ENCODE measurements around the gene OR56B1. TPM values are rescaled to one million over a fixed set of nuclear protein-coding genes. Genes with fewer than 3 reads are reported as not detected.
A peak's percentile ranks its signal among the peaks of the same experiment; 100 is the strongest.
"Not testable (repeated sequence)": the region's sequence is repeated elsewhere in the genome, so short reads cannot be mapped to it uniquely, and the experiment has no call there.

OR56B1 gene, protein sequence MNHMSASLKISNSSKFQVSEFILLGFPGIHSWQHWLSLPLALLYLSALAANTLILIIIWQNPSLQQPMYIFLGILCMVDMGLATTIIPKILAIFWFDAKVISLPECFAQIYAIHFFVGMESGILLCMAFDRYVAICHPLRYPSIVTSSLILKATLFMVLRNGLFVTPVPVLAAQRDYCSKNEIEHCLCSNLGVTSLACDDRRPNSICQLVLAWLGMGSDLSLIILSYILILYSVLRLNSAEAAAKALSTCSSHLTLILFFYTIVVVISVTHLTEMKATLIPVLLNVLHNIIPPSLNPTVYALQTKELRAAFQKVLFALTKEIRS
- total RNA-seq (2014; rRNA removed; shearing (Covaris generic)) = not detected in 2 replicates

DNA sequence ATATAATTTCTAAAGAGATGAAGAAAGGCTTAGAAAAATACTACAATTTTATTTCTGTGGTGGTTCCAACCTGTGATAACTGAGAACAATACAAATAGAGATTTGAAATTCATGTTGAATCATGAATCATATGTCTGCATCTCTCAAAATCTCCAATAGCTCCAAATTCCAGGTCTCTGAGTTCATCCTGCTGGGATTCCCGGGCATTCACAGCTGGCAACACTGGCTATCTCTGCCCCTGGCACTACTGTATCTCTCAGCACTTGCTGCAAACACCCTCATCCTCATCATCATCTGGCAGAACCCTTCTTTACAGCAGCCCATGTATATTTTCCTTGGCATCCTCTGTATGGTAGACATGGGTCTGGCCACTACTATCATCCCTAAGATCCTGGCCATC is at the start of gene OR56B1:
Gene OR56B1 (plus strand): TSS at position 53 of the 400 bp plus-strand sequence. CDS start 69 bp downstream, at position 122.
- DNase-seq (ENCODE audit: low read depth) = peak; percentile 13

DNA sequence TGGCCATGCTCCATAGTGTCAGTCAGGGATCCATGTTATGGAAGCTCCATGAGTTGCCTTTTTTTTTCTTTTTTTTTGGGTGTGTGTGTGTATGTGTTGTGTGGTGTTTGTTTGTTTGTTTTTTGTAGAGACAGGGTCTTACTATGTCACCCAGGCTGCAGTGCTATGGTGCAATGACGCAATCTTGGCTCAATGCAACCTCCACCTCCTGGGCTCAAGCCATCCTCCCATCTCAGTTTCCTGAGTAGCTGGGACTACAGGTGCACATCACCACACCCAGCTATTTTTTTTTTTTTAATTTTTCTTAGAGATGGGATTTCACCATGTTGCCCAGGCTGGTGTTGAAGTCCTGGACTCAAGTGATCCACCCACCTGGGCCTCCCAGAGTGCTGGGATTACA is 47.8 kb upstream of the OR56B1 start:
- DNase-seq (ENCODE audit: low read depth) = no peak

DNA sequence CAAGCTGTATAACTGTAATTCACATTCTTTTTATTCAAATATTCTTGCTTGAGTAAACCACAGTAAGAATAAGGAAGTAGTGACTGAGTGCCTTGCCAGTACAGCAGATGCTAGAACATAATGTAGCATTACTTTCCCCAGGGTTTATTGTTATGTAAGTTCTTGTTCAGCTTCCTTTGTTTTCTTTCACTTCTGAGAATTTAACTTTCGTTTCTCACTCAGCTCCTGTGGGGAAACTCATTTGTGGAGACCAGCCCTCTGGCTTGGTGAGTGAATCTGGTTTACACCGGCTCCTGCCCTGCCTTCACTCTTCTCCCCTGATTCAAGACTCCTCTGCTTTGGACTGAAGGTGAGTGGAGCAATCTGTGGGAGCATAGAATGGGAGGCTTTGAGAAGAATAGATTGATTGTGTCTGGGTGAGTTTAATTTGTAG is 46.7 kb upstream of the OR56B1 start, which contains the start of gene TRIM22:
Gene TRIM22 (plus strand): TSS at position 240 of the 433 bp plus-strand sequence. CDS start 6,443 bp downstream, outside the sequence.
- peak; percentile 40 for DNase-seq (ENCODE audit: low read depth)

DNA sequence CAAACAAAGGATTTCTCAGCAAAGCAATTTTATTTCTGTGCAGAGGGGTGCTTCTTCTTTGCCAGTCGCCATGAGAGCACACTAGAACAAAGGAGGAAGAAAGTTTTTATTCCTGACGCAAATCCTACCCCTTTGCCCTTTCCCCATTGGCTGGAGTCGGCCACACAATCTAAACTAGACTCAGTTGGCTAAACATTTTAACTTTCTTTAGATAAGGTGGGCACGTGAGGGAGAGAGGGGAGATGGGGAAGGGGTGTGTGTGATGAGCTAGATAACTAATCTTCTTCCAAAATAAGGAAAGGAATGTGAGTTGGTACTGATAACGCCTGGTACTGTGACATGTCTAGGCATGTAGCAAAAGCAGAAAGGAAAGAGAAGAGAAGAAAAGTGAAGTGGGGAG is 46.0 kb upstream of the OR56B1 start:
- DNase-seq (ENCODE audit: low read depth) = no peak

DNA sequence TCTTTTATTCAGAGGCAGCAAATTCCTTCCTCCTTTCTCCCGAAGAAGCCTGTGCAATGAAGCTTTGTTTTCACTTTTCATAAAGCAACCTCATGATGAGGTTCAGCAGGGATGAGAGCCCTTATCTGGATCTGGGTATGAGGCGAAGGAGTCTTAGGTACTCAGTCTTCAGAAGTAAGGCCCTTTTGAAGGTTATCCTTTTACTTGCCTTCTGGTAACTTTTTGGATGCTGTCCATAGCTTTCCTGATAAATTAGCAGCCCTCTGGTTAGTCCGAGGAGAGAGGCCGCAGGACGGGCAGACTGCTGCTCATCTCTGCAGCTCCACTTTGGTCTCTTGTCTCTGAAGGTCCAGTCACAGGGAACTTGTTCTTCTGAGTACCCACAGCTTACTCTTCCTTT is 45.5 kb upstream of the OR56B1 start:
- DNase-seq (ENCODE audit: low read depth) = no peak

DNA sequence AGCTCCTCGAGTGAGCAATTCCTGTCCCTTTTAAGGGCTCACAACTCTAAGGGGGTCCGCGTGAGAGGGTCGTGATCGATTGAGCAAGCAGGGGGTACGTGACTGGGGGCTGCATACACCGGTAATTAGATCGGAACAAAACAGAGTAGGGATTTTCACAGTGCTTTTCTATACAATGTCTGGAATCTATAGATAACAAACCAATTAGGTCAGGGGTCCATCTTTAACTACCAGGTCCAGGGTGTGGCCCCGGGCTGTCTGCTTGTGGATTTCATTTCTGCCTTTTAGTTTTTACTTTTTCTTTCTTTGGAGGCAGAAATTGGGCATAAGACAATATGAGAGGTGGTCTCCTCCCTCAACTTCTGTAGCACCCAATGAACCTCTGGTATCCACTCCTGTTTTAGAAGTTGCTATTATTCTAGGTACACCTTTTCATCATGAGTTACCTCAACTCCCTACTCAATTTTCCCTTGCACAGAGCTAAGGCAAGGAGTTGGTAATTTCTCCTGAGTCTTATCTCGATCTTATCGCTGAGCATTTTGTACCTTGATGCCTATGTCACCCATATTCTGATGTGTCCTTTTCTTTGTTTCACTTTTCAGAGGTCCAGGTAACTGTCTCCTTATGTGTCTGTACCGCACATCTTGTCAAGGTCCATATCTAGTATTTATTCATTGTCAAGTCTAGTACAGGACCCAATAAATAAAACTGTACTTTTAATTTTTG is 44.8 kb upstream of the OR56B1 start:
- not testable (repeated sequence) for DNase-seq (ENCODE audit: low read depth)

DNA sequence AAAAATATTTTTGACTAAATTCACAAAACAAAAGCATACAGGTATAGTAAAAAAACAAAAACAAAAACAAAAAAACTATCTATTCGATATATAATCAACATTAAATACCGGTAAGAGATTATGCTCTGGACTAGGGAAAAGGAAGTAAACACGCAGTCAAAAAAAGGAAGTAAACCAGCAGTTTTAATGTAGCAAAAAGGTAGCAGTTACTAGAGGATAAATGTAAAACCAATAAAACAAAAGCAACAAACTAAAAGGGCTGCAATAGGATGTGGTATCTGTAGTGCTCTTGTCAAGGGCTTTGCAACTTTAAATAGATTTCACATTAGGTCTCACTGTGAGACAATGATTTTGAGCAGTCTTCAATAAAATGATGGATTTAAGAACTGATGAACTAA is 44.3 kb upstream of the OR56B1 start:
- no peak for DNase-seq (ENCODE audit: low read depth)

DNA sequence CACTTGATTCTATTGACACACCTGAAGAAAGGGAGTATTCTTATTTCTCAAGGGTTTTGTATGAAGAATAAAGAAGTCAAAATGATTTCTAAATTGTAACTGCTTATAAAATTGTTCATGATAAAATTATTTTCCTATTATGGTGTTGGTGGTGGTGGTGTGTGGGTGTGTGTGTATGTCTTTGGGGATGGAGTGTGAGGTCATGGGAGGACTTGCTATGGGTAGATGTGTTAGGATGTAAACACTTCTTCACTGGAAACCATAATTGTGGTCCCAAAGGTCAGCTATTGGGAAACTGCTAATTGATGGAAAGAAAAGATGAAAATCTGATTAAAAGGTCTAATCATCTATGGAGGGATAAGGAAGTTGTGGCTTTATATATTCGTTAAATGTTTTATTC is 41.6 kb upstream of the OR56B1 start:
- no peak for DNase-seq (ENCODE audit: low read depth)

DNA sequence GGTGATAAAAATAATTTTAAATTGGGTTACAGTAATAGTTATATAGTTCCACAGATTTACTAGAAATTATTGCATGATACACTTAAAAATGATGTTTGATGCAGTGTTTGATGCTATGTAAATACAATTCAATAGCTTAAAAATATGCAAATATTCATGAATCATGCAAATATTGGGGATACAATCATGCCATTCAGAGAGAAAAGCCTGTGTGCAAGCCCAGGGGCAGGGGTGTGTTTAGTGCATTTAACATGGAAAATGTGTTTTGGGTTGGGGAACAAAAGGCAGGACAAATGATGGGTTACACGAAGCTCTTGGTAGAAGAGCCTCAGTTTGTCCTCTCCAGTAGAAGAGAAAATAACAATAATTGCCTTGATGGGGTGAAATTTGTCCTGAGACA is 40.7 kb upstream of the OR56B1 start:
- DNase-seq (ENCODE audit: low read depth) = no peak

DNA sequence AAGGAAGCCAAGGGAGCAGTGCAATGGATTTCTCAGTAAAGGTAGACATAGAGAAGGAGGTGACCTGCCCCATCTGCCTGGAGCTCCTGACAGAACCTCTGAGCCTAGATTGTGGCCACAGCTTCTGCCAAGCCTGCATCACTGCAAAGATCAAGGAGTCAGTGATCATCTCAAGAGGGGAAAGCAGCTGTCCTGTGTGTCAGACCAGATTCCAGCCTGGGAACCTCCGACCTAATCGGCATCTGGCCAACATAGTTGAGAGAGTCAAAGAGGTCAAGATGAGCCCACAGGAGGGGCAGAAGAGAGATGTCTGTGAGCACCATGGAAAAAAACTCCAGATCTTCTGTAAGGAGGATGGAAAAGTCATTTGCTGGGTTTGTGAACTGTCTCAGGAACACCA is 40.0 kb upstream of the OR56B1 start:
- no peak for DNase-seq (ENCODE audit: low read depth)

DNA sequence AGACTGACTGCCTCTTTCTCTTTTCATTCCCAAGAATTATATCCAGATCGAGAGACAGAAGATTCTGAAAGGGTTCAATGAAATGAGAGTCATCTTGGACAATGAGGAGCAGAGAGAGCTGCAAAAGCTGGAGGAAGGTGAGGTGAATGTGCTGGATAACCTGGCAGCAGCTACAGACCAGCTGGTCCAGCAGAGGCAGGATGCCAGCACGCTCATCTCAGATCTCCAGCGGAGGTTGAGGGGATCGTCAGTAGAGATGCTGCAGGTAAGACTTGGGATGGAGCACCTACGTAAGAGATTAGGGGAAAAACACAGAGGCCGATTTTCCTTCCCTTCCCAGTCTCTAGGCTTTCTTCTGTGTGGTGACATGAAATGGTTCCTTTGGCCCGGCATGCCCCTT is 38.0 kb upstream of the OR56B1 start:
- no peak for DNase-seq (ENCODE audit: low read depth)

DNA sequence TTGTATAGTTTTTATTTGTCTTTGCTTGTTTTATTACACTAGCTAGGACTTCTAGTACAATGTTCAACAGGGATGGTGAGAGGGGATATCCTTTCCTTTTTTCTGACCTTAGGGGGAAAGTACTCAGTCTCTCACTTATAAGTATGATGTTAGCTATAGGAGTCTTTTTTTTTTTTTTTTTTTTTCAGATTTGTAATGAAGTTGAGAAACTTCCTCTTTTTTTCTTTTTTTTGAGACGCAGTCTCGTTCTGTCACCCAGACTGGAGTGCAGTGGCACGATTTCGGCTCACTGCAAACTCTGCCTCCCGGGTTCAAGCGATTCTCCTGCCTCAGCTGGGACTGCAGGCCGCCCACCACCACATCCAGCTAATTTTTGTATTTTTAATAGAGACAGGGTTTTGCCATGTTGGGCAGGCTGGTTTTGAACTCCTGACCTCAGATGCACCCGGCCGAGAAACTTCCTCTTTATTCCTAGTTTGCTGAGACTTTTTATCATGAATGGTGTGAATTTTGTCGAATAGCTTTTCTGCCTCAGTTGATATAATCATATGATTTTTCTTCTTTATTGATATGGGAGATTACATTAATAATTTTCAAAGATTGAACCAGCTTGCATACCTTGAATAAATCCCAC is 35.7 kb upstream of the OR56B1 start:
- DNase-seq (ENCODE audit: low read depth) = no peak

DNA sequence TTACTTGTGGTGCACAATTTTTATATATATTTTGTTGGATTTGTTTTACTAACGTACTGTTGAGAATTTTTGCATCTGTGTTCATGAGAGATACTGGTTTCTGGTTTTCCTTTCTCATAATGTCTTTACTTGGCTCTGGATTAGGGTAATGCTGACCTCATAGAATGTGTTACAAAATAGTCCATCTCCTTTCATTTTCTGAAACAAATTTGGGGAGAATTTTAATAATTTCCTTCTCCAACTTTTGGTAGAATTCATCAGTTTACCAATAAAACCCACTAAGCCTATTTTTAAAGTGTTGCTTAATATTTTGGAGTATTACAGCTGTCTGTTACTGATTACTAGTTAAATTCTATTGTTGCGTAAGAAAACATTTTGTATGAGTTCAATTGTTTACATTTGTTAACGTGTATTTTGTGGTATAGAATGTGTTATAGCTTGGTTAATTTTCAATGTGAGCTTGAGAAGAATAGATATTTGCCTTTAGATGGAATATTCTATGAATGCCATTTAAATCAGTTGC is 35.1 kb upstream of the OR56B1 start:
- no peak for DNase-seq (ENCODE audit: low read depth)

DNA sequence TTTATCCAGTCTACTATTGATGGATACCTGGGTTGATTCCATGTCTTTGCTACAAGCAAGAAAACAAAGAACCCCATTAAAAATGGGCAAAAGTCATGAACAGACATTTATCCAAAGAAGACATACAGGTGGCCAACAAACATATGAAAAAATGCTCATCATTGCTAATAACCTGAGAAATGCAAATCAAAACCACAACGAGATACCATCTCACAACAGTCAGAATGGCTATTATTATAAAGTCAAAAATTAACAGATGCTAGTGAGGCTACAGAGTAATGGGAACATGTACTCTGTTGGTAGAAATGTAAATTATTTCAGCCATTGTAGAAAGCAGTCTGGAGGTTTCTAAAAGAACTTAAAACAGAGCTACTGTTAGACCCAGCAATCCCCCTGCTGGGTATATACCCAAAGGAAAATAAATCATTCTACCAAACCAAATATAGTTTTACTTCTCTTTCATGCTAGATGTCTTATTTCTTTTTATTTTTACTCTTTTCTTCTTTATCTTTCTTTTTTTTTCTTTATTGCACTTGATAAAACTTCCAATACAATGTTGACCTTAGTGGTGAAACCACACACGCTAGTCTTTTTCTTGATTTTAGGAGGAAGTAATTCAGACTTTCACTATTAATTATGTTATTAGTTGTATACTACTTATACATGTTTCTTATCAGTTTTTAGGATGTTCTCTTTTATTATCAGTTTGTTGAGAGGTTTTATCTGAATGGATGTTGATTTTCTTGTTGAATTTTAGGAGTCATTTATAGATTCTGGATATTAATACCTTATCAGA is 32.3 kb upstream of the OR56B1 start:
- no peak for DNase-seq (ENCODE audit: low read depth)

DNA sequence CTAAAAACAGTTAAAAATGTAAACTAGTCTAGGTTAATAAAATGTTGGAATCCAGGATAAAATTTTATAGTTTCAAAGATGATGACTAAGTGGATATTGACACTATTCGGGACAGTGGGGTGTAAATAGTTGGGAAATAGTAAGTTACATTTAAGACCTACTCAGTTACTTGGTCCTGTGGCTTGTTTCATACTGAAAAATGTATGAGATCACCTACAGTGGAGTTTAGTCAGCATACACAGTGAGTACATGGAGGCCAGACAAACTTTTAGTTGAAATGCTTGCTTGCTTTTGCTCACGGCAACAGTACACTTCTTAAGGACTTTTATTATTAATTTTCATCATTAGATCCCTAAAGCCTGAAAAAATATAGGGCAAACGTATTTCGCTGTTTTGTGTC is 30.6 kb upstream of the OR56B1 start:
- no peak for DNase-seq (ENCODE audit: low read depth)

DNA sequence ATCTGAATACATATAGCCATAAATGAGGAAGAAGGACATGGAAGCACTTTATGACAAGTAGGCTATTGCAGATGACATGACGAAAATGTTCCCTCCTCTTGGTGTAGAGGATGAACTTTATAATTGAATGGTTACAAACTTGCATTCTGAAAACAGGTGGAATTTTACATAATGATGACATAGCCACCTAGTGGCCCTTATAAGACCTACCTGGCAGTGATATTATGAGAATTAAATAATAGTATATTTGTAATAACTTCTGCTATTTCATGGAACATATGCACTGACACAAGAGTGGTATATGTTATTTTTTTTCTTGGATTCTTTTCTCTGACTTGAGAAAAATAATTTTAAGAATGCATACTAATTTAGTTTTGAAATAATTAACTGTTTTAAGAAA is 23.7 kb upstream of the OR56B1 start:
- DNase-seq (ENCODE audit: low read depth) = no peak

DNA sequence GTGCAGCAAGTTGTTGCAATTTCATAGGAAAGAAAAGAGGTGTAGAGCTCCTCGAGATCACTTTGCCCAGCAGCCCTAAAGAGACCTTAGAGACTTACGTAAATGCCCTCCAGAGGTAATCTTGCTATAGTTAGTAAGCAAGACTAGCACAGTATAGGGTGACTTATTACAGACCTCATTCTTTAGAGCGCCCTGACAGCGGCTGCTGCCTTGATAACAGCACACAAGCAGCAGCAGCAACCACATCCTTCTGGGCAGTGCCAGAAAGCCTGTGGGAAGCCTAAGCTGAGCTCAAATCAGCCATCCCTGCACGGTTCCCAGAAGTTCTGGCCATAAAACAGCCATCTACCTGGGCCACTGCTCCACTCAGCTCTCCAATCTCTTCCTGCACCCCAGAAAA is 22.6 kb upstream of the OR56B1 start:
- no peak for DNase-seq (ENCODE audit: low read depth)

DNA sequence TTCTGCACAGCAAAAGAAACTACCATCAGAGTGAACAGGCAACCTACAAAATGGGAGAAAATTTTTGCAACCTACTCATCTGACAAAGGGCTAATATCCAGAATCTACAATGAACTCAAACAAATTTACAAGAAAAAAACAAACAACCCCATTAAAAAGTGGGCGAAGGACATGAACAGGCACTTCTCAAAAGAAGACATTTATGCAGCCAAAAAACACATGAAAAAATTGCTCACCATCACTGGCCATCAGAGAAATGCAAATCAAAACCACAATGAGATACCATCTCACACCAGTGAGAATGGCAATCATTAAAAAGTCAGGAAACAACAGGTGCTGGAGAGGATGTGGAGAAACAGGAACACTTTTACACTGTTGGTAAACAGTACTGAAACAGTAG is 19.7 kb upstream of the OR56B1 start:
- DNase-seq (ENCODE audit: low read depth) = not testable (repeated sequence)

DNA sequence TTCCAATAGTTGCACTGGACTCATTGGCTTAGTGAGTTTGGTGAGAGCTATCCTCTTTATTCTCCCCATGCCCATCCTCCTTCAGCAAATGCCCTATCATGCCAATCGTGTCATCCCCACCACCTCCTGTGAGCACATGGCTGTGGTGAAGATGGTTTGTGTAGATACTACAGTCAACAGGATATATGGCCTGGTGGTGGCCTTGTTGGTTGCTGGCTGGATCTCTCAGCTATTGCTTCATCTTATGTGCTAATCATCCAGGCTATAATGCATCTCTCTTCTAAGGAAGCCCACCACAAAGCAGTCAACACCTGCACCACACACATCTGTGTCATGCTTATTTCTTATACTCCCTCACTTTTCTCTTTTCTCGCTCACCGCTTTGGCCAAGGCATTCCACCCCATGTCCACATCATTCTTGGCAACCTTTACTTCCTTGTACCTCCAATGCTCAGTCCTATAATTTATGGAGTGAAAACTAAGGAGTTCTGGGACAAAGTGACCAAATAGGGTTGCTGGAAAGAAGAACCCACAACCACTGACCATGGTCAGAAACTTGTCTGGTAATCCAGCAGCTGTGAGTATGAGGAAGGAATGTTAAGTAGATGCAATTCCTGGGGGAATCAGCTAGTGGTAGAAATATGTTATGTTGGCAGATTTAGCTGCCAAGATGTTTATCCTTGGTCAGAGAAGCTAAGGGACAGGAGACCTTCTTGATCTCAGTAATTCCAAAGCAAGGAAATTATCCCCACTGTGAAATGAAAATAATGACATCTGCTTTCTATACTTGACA is 16.3 kb upstream of the OR56B1 start:
- no peak for DNase-seq (ENCODE audit: low read depth)

DNA sequence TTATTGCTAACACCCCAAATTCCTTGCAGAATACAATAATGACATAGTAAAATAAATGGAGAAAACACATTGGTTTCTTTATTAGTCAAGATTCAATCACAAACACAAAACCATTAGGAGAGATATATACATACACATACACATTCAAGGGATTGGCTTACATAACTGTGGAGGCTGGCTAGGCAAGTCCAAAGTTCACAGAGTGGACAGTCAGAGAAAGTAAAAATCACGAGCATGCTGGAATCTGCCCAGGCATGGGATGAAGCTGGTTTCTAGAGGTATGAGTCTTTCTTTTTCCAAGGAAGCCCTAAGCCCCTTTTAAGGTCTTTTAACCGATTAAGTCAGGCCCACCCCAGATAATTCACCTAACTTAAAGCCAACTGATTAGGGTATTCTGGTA is 13.6 kb upstream of the OR56B1 start:
- DNase-seq (ENCODE audit: low read depth) = no peak

DNA sequence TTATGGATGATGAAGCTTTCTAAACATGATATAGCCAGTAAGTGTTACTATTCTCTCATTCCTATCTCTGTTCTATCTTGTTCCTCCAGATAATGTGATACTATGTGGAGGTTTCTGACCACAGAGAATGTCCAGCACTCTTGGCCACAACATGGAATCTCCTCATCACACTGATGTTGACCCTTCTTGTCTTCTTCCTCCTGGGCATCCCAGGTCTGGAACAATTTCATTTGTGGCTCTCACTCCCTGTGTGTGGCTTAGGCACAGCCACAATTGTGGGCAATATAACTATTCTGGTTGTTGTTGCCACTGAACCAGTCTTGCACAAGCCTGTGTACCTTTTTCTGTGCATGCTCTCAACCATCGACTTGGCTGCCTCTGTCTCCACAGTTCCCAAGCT is 9.9 kb upstream of the OR56B1 start:
- DNase-seq (ENCODE audit: low read depth) = no peak
